ENCODE data around the gene OPHN1.
"Not testable (repeated sequence)": the region's sequence is repeated elsewhere in the genome, so short reads cannot be mapped to it uniquely, and the experiment has no call there.

The OPHN1 gene

DNA sequence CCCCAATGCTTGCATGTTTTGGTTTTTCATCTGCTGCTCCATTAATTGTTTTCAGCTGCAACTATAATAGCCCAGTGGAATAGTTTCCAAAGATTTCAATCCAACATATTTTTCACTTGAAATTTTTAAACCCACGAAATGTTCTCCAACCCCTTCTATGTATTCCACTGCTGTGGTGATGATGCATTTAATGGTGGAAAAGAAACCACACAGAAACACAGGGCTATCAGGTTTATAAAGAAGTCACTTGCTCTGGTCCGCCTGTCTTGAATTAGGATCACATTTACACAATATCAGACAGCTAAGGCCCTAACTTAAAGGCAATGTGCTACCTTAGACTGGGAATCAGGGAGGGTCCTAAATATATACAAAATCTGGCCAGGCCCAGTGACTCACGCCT lies 35.0 kb downstream of the OPHN1 start:
- H3K9ac ChIP-seq (ENCODE audit: low read length), result no peak overlapping the region
- no peaks in the 10 kb centered on the region for H3K27me3 ChIP-seq (ENCODE audit: control insufficient read depth, insufficient read depth, low read length)
- peaks cover 3% of the 10 kb centered on the region for H3K9me3 ChIP-seq (ENCODE audit: control insufficient read depth, low read depth, low read length)

DNA sequence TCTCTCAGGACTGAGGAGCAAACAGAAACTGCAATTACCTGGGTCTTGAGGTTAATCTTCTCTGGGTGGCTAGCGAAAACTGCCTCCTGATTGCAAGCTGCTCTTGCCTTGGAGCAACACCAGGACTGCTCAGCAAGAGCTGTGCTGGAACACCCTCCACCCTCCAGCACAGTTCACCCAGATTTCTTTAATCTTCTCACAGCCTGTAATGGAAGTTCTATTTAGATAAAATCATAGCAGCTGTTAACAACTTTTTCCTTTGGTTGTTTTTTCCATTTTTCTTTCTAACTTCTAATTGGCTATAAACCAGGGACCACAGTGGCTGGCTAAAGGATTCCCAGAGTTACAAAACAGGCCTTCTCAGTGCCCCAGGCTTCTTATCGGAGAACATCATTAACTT lies 36.3 kb downstream of the OPHN1 start:
- H3K36me3 ChIP-seq (ENCODE audit: control insufficient read depth, low read depth, low read length), result no peaks in the 10 kb centered on the region
- peaks cover 3% of the 10 kb centered on the region for H3K9me3 ChIP-seq (ENCODE audit: control insufficient read depth, low read depth, low read length)
- H3K27me3 ChIP-seq (ENCODE audit: control insufficient read depth, insufficient read depth, low read length), result no peaks in the 10 kb centered on the region
- H3K9ac ChIP-seq (ENCODE audit: low read length), result no peak overlapping the region
- no peak overlapping the region for H3K4me3 ChIP-seq (ENCODE audit: low read length)
- H3K27ac ChIP-seq (ENCODE audit: low read length), result no peak overlapping the region
- H3K4me1 ChIP-seq (ENCODE audit: control insufficient read depth, low read depth, low read length), result no peaks in the 10 kb centered on the region

More for the DNA sequence above, 35.0 kb downstream of the OPHN1 start:
- H3K27ac ChIP-seq (ENCODE audit: low read length), result no peak overlapping the region
- H3K36me3 ChIP-seq (ENCODE audit: control insufficient read depth, low read depth, low read length), result no peaks in the 10 kb centered on the region
- H3K4me3 ChIP-seq (ENCODE audit: low read length), result no peak overlapping the region
- no peaks in the 10 kb centered on the region for H3K4me1 ChIP-seq (ENCODE audit: control insufficient read depth, low read depth, low read length)

DNA sequence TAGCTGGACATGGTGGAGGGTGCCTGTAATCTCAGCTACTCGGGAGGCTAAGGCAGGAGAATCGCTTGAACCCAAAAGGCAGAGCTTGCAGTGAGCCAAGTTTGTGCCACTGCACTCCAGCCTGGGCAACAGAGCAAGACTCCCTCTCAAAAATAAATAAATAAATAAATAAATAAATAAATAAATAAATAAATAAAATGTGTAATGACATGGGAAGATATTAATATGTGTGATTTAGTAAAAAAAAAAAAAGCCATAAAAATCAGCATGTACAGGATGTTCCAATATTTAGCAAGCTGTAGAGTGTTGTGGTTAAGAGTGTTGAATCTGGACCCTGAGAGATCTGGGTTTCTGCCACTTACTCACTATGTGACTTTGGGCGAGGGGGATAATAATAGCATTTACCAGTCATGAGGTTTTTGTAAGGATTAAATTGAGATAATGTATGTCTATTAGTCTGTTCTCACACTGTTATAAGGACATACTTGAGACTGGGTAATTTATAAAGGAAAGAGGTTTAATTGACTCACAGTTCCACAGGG lies 43.8 kb downstream of the OPHN1 start:
- H3K27me3 ChIP-seq (ENCODE audit: control insufficient read depth, insufficient read depth, low read length); H3K4me3 ChIP-seq (ENCODE audit: low read length); H3K9ac ChIP-seq (ENCODE audit: low read length); H3K27ac ChIP-seq (ENCODE audit: low read length); H3K36me3 ChIP-seq (ENCODE audit: control insufficient read depth, low read depth, low read length); H3K9me3 ChIP-seq (ENCODE audit: control insufficient read depth, low read depth, low read length); H3K4me1 ChIP-seq (ENCODE audit: control insufficient read depth, low read depth, low read length): not testable (repeated sequence)

DNA sequence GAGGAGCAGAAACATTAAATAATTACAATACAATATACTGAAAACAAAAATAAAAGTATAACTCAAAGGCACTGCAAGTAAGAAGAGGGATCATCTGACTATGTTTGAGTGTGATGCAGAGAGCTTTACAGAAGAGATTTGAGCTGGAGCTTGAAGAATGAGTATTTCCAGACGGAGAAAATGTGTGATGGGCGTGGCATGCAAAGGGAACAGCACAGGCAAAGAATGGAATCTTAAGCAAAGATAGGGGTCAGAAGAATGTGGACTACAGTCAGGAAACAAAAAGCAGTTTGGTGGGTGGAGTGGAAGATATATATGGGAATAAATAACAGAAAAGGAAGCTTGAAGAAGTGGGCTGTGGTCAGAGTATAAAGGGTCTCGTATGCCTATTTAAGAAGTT lies 45.5 kb downstream of the OPHN1 start:
- Histone ChIP-seq H3K4me3 (ENCODE audit: low read length) (no peak overlapping the region), H3K27ac (ENCODE audit: low read length) (no peak overlapping the region), H3K27me3 (ENCODE audit: control insufficient read depth, insufficient read depth, low read length) (no peaks in the 10 kb centered on the region), H3K9me3 (ENCODE audit: control insufficient read depth, low read depth, low read length) (peaks cover 11% of the 10 kb centered on the region), H3K4me1 (ENCODE audit: control insufficient read depth, low read depth, low read length) (no peaks in the 10 kb centered on the region), H3K9ac (ENCODE audit: low read length) (no peak overlapping the region), H3K36me3 (ENCODE audit: control insufficient read depth, low read depth, low read length) (no peaks in the 10 kb centered on the region)

DNA sequence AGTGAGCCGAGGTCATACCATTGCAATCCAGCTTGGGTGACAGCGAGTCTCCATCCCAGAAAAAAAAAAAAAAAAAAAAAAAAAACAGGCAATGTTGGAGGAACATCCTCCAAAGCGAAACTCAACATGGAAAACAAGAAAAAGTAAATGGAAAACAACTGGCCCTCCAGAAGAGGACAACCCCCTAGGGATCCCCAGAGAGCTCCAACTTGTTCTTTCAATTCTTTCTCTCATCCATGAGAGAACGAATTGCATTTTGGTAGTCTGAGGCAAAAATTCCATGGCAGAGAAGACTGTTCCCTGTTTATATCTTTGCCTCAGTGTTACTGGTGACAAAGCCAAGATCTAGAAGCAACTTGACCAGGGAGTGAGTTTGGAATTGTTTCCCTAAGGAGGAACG lies 49.8 kb downstream of the OPHN1 start:
- no peak overlapping the region for H3K9ac ChIP-seq (ENCODE audit: low read length)
- no peak overlapping the region for H3K4me3 ChIP-seq (ENCODE audit: low read length)
- no peak overlapping the region for H3K27ac ChIP-seq (ENCODE audit: low read length)
- H3K27me3 ChIP-seq (ENCODE audit: control insufficient read depth, insufficient read depth, low read length), result no peaks in the 10 kb centered on the region
- H3K36me3 ChIP-seq (ENCODE audit: control insufficient read depth, low read depth, low read length), result no peaks in the 10 kb centered on the region
- no peaks in the 10 kb centered on the region for H3K4me1 ChIP-seq (ENCODE audit: control insufficient read depth, low read depth, low read length)
- peaks cover 22% of the 10 kb centered on the region for H3K9me3 ChIP-seq (ENCODE audit: control insufficient read depth, low read depth, low read length)

DNA sequence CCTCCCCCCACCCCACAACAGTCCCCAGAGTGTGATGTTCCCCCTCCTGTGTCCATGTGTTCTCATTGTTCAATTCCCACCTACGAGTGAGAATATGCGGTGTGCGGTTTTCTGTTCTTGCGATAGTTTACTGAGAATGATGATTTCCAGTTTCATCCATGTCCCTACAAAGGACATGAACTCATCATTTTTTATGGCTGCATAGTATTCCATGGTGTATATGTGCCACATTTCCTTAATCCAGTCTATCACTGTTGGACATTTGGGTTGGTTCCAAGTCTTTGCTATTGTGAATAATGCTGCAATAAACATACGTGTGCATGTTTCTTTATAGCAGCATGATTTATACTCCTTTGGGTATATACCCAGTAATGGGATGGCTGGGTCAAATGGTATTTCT lies 55.7 kb downstream of the OPHN1 start:
- H3K4me3 ChIP-seq (ENCODE audit: low read length); H3K36me3 ChIP-seq (ENCODE audit: control insufficient read depth, low read depth, low read length); H3K9ac ChIP-seq (ENCODE audit: low read length); H3K27ac ChIP-seq (ENCODE audit: low read length); H3K27me3 ChIP-seq (ENCODE audit: control insufficient read depth, insufficient read depth, low read length); H3K4me1 ChIP-seq (ENCODE audit: control insufficient read depth, low read depth, low read length): not testable (repeated sequence)
- H3K9me3 ChIP-seq (ENCODE audit: control insufficient read depth, low read depth, low read length), result peaks cover 20% of the 10 kb centered on the region

DNA sequence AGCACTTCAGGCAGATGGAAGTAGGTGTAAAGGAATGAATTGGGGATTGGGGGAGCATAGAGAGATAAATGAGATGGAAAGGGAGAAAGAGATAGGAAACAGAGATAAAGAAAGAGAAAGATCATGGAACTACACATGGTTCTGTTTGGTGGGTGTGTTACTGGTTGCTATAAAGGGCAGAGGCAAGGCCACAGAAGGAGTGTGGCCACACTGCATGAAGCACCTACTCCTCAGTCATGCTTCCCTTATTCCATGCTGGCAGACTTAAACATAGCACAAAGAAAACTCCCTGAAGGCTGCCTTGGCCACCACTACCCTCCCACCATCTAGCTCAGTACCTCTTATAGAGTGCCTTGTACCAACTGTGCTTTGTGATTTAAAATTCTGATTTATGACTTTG lies 56.9 kb downstream of the OPHN1 start:
- H3K4me1 ChIP-seq (ENCODE audit: control insufficient read depth, low read depth, low read length), result no peaks in the 10 kb centered on the region
- no peak overlapping the region for H3K9ac ChIP-seq (ENCODE audit: low read length)
- H3K27ac ChIP-seq (ENCODE audit: low read length), result no peak overlapping the region
- no peaks in the 10 kb centered on the region for H3K36me3 ChIP-seq (ENCODE audit: control insufficient read depth, low read depth, low read length)
- peaks cover 13% of the 10 kb centered on the region for H3K9me3 ChIP-seq (ENCODE audit: control insufficient read depth, low read depth, low read length)
- no peak overlapping the region for H3K4me3 ChIP-seq (ENCODE audit: low read length)
- H3K27me3 ChIP-seq (ENCODE audit: control insufficient read depth, insufficient read depth, low read length), result no peaks in the 10 kb centered on the region

DNA sequence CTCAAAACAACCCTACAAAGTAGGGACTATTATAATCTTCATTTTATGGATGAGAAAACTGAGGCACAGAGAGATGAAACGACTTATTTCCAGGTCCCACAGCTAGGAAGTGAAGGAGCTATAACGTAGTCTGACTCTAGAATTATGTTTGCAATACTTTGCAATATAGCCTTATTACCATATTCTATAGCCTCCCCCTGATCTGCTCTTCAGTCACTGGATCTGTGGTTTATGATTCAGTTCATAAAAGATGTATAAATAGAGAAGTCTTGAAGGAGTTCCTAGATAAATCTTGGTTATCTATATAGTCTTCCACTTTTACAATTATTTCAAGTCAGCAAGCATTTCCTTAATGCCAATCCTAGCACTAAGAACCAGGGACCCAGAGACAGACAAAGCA lies 57.5 kb downstream of the OPHN1 start:
- Histone ChIP-seq H3K27me3 (ENCODE audit: control insufficient read depth, insufficient read depth, low read length) (no peaks in the 10 kb centered on the region), H3K9ac (ENCODE audit: low read length) (no peak overlapping the region), H3K27ac (ENCODE audit: low read length) (no peak overlapping the region), H3K4me1 (ENCODE audit: control insufficient read depth, low read depth, low read length) (no peaks in the 10 kb centered on the region), H3K36me3 (ENCODE audit: control insufficient read depth, low read depth, low read length) (no peaks in the 10 kb centered on the region), H3K9me3 (ENCODE audit: control insufficient read depth, low read depth, low read length) (peaks cover 15% of the 10 kb centered on the region), H3K4me3 (ENCODE audit: low read length) (no peak overlapping the region)

DNA sequence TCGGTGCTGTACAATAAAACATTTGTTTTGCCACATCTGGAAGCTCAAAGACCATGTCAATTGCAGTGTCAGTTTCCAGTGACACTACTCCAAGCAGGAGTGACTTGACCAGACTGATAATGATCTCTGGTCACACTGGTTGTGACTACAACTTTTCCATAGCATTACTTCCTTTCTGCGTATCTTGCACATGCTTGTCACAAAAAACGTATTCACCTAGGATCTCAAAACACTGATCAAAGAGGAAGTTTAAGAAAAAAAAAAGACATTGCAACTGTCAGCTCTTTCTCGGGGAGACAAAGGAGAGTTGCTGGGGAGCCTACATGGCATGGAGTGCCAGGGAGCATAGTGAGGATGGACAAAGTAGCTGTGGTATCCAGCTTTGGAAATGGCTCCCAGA lies 60.6 kb downstream of the OPHN1 start:
- H3K4me3 ChIP-seq (ENCODE audit: low read length), result no peak overlapping the region
- no peaks in the 10 kb centered on the region for H3K27me3 ChIP-seq (ENCODE audit: control insufficient read depth, insufficient read depth, low read length)
- H3K9ac ChIP-seq (ENCODE audit: low read length), result no peak overlapping the region
- H3K27ac ChIP-seq (ENCODE audit: low read length), result no peak overlapping the region
- H3K4me1 ChIP-seq (ENCODE audit: control insufficient read depth, low read depth, low read length), result no peaks in the 10 kb centered on the region
- H3K36me3 ChIP-seq (ENCODE audit: control insufficient read depth, low read depth, low read length), result no peaks in the 10 kb centered on the region
- H3K9me3 ChIP-seq (ENCODE audit: control insufficient read depth, low read depth, low read length), result peaks cover 15% of the 10 kb centered on the region

DNA sequence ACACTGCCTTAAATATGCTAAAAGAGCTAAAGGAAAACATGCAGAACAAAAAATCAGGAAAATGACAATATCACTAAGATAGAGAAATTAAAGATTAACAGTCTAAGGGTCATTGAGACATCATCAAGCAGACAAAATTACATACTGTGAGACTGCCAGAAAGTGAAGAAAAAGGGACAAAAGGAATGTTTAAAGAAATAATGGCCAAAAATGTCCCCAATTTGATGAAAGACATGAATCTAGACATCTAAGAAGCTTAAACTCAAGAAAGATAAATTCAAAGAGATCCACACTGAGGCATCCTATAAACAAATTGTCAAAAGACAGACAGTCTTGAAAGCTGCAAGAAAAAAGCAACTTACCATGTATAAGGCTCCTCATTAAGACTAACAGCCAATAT lies 63.7 kb downstream of the OPHN1 start:
- Histone ChIP-seq H3K27me3 (ENCODE audit: control insufficient read depth, insufficient read depth, low read length) (no peaks in the 10 kb centered on the region), H3K27ac (ENCODE audit: low read length) (no peak overlapping the region), H3K4me3 (ENCODE audit: low read length) (no peak overlapping the region), H3K36me3 (ENCODE audit: control insufficient read depth, low read depth, low read length) (no peaks in the 10 kb centered on the region), H3K9me3 (ENCODE audit: control insufficient read depth, low read depth, low read length) (peaks cover 23% of the 10 kb centered on the region), H3K4me1 (ENCODE audit: control insufficient read depth, low read depth, low read length) (no peaks in the 10 kb centered on the region), H3K9ac (ENCODE audit: low read length) (no peak overlapping the region)

DNA sequence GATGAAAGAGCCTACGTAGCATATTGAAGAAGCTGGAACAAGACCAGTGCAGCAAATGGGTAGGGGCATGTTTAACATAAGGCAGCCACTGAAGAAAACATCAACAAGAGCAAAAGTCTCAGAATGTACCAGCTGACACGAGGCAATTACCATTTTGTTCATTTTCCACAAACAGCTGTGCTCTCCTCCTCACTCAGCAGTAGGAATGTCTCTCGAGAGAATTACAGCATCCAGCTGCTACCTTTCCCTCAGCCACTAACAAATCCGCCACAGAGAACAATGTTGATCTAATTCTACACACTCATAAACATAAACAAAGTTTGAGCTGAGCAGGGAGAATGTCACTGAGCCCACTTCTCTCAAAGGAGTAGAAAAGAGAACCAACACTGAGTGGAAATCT lies 68.0 kb downstream of the OPHN1 start:
- no peak overlapping the region for H3K9ac ChIP-seq (ENCODE audit: low read length)
- no peak overlapping the region for H3K4me3 ChIP-seq (ENCODE audit: low read length)
- no peak overlapping the region for H3K27ac ChIP-seq (ENCODE audit: low read length)
- no peaks in the 10 kb centered on the region for H3K4me1 ChIP-seq (ENCODE audit: control insufficient read depth, low read depth, low read length)
- H3K27me3 ChIP-seq (ENCODE audit: control insufficient read depth, insufficient read depth, low read length), result no peaks in the 10 kb centered on the region
- H3K36me3 ChIP-seq (ENCODE audit: control insufficient read depth, low read depth, low read length), result no peaks in the 10 kb centered on the region
- peaks cover 16% of the 10 kb centered on the region for H3K9me3 ChIP-seq (ENCODE audit: control insufficient read depth, low read depth, low read length)

DNA sequence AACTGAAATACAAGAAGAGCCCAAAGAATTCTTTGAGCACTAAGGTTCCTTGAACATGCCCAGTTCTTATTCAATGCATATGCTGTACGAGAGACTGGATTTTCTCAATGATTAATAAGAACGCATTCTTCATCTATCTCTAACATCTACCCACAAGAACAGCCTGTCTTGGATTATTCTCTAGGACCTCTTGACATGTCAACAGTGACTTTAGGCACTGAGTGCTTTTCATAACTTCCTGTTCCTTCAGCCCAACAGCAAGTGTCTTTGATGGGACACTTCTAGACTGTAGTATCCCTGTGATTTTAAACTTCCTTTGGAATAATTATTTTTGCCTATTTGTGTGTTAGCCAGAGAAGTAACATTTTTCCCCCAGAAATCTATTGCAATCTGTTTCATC lies 69.3 kb downstream of the OPHN1 start:
- H3K27ac ChIP-seq (ENCODE audit: low read length), result no peak overlapping the region
- H3K9me3 ChIP-seq (ENCODE audit: control insufficient read depth, low read depth, low read length), result peaks cover 16% of the 10 kb centered on the region
- no peaks in the 10 kb centered on the region for H3K4me1 ChIP-seq (ENCODE audit: control insufficient read depth, low read depth, low read length)
- H3K27me3 ChIP-seq (ENCODE audit: control insufficient read depth, insufficient read depth, low read length), result no peaks in the 10 kb centered on the region
- H3K4me3 ChIP-seq (ENCODE audit: low read length), result no peak overlapping the region
- no peak overlapping the region for H3K9ac ChIP-seq (ENCODE audit: low read length)
- no peaks in the 10 kb centered on the region for H3K36me3 ChIP-seq (ENCODE audit: control insufficient read depth, low read depth, low read length)

Data from iPS-18a (cell line).